Subcutaneous abdominal adipose tissue (tissue), 5 donors: ENCODE data around the gene PSME3IP1.

Experiments used
- H3K27ac ChIP-seq: one replicate; pipeline ENCODE4 v1.7.0; 2013; ENCODE audit warnings: low read depth, mild to moderate bottlenecking, inconsistent platforms, low read length, moderate library complexity
- H3K27me3 ChIP-seq, 5 donors: one replicate each; pipeline ENCODE4 v1.7.0; 2013; ENCODE audit warnings: low read length in 5 of 5, inconsistent platforms in 1 of 5; ENCODE audit not compliant: control insufficient read depth in 5 of 5, insufficient read depth in 4 of 5
- H3K36me3 ChIP-seq, 5 donors: one replicate each; pipeline ENCODE4 v1.7.0; 2013; ENCODE audit warnings: low read length in 5 of 5; ENCODE audit not compliant: control insufficient read depth in 5 of 5, insufficient read depth in 5 of 5
- H3K4me1 ChIP-seq, 5 donors: one replicate each; pipeline ENCODE4 v1.7.0; 2013; ENCODE audit warnings: low read length in 5 of 5, mild to moderate bottlenecking in 3 of 5, moderate library complexity in 1 of 5; ENCODE audit not compliant: control insufficient read depth in 5 of 5, insufficient read depth in 5 of 5
- H3K4me3 ChIP-seq, 5 donors: one replicate each; pipeline ENCODE4 v1.7.0; 2013; ENCODE audit warnings: low read length in 5 of 5, low read depth in 1 of 5
- H3K9ac ChIP-seq, 5 donors: one replicate each; pipeline ENCODE4 v1.7.0; 2013; ENCODE audit warnings: low read length in 5 of 5, mild to moderate bottlenecking in 4 of 5, moderate library complexity in 3 of 5
- H3K9me3 ChIP-seq, 5 donors: one replicate each; pipeline ENCODE4 v1.7.0; 2013; ENCODE audit warnings: low read length in 5 of 5; ENCODE audit not compliant: control insufficient read depth in 5 of 5
- donor health status: healthy.
- donor health status: healthy.
- donor health status: healthy.
- donor health status: healthy.
- donor health status: healthy.

The PSME3IP1 gene

DNA sequence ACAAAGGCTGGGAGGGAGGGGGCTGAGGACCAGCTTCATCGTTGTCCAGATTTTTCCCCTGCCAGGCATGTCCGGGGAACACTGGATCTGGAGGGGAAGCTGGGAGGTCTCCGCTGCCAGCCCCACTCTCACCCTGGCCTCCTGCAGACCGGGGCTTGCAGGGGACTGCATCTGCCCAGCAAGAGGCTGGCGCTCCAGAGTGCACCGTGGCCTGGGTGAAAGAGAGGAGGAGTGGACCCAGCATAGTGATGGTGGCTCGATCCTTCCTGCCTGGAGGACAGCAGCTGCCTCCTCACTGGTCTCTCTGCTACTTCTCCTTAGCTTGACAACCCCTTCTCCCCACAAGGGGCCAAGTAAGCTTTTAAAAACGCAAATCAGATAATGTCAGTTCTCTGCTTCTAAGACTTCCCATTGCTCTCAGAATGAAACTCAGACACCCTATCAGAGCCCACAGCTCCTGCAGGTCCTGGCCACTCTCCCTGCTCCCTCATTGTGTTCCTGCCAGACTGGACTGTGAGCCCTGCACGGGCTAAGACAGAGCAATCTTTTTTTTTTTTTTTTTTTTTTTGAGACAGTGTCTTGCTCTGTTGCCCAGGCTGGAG, 78.4 kb downstream of the PSME3IP1 start:
- Histone ChIP-seq H3K9me3 (no peaks in the 10 kb centered on the region), H3K36me3 (peaks cover 0 to 6% (median 0%) of the 10 kb centered on the region in 5 donors), H3K27me3 (no peaks in the 10 kb centered on the region), H3K4me1 (peaks cover 0 to 27% (median 9%) of the 10 kb centered on the region in 5 donors), H3K27ac (no peak overlapping the region), H3K9ac (no peak overlapping the region), H3K4me3 (no peak overlapping the region)

DNA sequence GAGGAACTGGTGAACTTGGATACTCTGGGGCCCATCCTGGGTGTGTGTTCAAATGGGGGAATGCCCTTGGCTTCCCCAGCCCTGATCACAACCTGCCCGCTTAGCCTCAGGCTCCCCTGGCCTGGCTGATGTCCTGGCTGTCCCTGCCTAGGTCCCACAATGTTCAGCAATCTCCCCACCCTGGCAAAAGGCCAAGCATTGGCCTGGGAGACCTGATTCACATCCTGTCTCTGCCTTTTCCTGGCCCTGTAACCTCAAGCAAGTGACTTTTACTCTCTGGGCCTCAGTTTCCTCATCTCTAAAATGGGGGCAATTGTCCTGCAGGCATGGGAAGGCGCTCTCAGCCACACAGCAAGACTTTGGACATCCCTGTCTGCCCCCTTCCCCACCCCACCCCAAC, 79.1 kb downstream of the PSME3IP1 start:
- Histone ChIP-seq H3K9me3 (no peaks in the 10 kb centered on the region), H3K27me3 (no peaks in the 10 kb centered on the region), H3K9ac (peak overlapping the region in 1 of 5 donors; percentile 0), H3K4me3 (no peak overlapping the region), H3K27ac (no peak overlapping the region), H3K36me3 (peaks cover 0 to 6% (median 0%) of the 10 kb centered on the region in 5 donors), H3K4me1 (peaks cover 0 to 27% (median 9%) of the 10 kb centered on the region in 5 donors)

DNA sequence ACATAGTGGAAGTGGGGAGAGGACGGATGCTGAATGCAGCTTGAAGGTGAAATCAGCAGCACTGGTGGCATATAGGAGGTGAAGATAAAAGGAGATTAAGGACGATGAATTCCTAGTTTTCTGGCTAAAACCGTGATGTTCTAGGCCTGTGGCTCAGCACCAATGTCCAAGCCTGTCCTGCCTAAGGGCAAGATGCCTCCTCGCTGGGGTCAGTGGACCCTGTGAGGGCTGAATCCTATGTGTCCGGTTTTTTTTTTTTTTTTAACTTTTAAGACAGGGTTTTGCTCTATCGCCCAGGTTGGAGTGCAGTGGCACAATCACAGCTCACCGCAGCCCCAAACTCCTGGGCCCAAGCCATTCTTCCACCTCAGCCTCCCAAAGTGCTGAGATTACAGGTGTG, 80.7 kb downstream of the PSME3IP1 start:
- Histone ChIP-seq H3K36me3 (no peaks in the 10 kb centered on the region), H3K4me1 (peaks cover 0 to 27% (median 9%) of the 10 kb centered on the region in 5 donors), H3K9ac (no peak overlapping the region), H3K27ac (no peak overlapping the region), H3K27me3 (no peaks in the 10 kb centered on the region), H3K9me3 (no peaks in the 10 kb centered on the region), H3K4me3 (no peak overlapping the region)

DNA sequence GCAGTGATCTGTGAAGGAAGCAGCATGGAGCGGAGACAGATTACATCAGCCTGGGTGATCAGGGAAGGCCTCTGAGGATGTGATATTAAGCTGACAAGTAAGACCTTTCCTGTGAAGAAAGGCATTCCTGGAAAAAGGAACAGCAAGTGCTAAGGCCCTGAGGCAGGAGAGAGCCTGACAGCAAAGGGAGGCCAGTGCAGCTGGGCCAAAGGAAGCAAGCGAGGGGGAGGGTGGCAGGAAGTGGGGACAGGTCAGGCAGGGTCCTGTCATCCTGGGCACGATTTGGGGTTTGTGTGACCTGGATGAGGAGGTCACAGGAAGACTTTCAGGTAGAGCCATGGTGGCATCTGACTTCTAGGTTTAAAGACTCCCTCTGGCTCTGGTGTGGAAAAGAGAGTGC, 81.1 kb downstream of the PSME3IP1 start:
- Histone ChIP-seq H3K36me3 (no peaks in the 10 kb centered on the region), H3K9me3 (no peaks in the 10 kb centered on the region), H3K4me3 (no peak overlapping the region), H3K27ac (no peak overlapping the region), H3K9ac (no peak overlapping the region), H3K27me3 (no peaks in the 10 kb centered on the region), H3K4me1 (peaks cover 0 to 27% (median 9%) of the 10 kb centered on the region in 5 donors)

DNA sequence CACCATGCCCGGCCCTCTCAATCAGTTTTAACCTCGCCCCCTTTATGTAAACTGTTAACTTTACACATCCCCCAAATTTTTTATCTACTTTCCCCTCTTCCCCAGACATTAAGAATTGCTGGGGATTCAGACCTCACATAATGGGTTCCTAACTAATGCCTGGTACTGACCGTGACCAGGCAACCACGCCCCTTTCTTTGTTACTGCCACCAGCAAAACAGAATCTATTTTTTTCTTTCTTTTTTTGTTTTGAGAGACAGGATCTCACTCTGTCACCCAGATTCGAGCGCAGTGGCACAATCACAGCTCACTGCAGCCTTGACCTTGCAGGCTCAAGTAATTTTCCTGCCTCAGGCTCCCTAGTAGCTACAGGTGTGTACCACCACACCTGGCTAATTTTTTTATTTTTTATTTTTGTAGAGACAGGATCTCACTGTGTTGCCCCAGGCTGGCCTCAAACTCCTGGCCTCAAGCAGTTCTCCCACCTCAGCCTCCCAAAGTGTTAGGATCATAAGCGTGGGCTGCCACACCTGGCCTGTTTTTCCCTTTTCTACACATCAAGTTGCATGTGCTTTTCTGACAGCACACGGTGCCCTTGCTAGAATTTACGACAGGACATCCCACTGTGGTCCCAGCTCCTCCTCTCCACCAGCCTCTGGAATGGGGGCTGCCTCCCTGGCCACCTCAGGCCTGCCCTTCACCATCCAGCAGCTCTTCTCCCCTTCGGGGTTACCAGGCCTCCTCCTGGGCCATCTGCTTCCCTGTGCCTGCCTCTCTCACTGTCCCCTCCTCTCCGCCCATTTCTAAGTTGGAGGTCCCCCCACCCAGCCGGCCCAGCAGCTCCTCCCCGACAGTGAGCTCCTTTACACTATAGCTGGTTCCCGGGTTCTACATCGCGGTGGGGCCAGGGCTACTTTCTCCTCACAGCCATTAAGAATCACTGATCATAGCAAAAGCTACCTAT, 82.7 kb downstream of the PSME3IP1 start:
- Histone ChIP-seq H3K27me3 (no peaks in the 10 kb centered on the region), H3K36me3 (no peaks in the 10 kb centered on the region), H3K4me3 (no peak overlapping the region), H3K9ac (no peak overlapping the region), H3K9me3 (no peaks in the 10 kb centered on the region), H3K4me1 (peaks cover 0 to 35% (median 18%) of the 10 kb centered on the region in 5 donors), H3K27ac (no peak overlapping the region)
